ENCODE results near the gene TOR3A. TPM values are rescaled to one million over a fixed set of nuclear protein-coding genes. Genes with fewer than 3 reads are reported as not detected.

TOR3A gene
- total and polyA plus RNA-seq, 4 donors: 7.3 to 23.4 (median 16.2) TPM

DNA sequence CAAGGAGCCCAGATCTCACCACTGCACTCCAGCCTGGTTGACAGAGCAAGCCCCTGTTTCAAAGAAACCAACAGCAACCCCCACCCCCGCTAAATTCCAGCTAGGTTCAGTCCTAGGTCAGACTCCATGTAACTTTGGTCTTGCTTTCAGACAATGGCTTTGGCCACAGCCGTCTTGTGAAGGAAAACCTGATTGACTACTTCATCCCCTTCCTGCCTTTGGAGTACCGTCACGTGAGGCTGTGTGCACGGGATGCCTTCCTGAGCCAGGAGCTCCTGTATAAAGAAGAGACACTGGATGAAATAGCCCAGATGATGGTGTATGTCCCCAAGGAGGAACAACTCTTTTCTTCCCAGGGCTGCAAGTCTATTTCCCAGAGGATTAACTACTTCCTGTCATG, 12.9 kb downstream of the TOR3A start:
- intact Hi-C loops (cut with DNase I): loop anchor here in 1 of 2 donors (5.0 kb wide), 1 partner anchor 97 kb away; no protein-coding TSS in a partner anchor
- H3K27ac ChIP-seq (ENCODE audit: low read depth in 1 of 2, low read length in 2 of 2): no peak overlapping the region
- H3K27me3 ChIP-seq (ENCODE audit: control insufficient read depth in 1 of 2, insufficient read depth in 2 of 2, low read length in 1 of 2): no peaks in the 10 kb centered on the region
- no peaks in the 10 kb centered on the region for H3K4me1 ChIP-seq (ENCODE audit: control insufficient read depth in 1 of 2, insufficient read depth in 2 of 2, low read length in 2 of 2)
- no peak overlapping the region for H3K4me3 ChIP-seq (ENCODE audit: low read length in 2 of 2)
- DNase-seq (no peak), ATAC-seq (ENCODE audit: low FRiP score) (no peak)
- WGBS, 2 donors: 81 to 83% methylated on average over 5 of the region's 5 CpGs
- H3K36me3 ChIP-seq (ENCODE audit: control insufficient read depth in 1 of 2, insufficient read depth in 2 of 2, low read length in 1 of 2): peaks cover 4 to 7% of the 10 kb centered on the region in 2 donors
- no peaks in the 10 kb centered on the region for H3K9me3 ChIP-seq (ENCODE audit: control insufficient read depth, low read length)

DNA sequence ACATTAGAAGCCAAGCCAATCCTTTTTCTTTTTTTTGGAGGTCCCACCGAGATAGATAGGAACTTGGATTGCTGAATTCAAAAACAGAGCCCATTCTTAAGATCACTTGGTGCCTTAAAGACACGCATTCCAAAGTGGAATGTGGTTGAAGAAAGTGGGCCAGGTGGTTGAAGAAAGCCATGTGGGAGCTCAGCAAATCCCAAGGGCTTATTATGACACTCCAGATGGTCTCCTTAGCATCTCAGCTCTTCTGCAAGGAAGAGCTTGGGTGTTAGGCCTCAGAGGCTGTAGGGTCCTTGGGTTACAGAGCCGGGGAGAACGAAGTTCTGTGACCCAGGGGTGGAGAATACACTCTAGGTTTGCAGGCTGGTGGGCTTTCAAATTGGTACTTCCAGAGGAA, 13.5 kb downstream of the TOR3A start:
- Histone ChIP-seq H3K4me1 (ENCODE audit: control insufficient read depth in 1 of 2, insufficient read depth in 2 of 2, low read length in 2 of 2) (no peaks in the 10 kb centered on the region), H3K36me3 (ENCODE audit: control insufficient read depth in 1 of 2, insufficient read depth in 2 of 2, low read length in 1 of 2) (peaks cover 4 to 9% of the 10 kb centered on the region in 2 donors), H3K9me3 (ENCODE audit: control insufficient read depth, low read length) (no peaks in the 10 kb centered on the region), H3K27ac (ENCODE audit: low read depth in 1 of 2, low read length in 2 of 2) (no peak overlapping the region), H3K27me3 (ENCODE audit: control insufficient read depth in 1 of 2, insufficient read depth in 2 of 2, low read length in 1 of 2) (no peaks in the 10 kb centered on the region), H3K4me3 (ENCODE audit: low read length in 2 of 2) (no peak overlapping the region)
- ATAC-seq (ENCODE audit: low FRiP score) (no peak), DNase-seq (no peak)
- intact Hi-C loops (cut with DNase I): no loop called here
- 70 to 71% methylated on average over 4 of the region's 4 CpGs for WGBS, 2 donors

DNA sequence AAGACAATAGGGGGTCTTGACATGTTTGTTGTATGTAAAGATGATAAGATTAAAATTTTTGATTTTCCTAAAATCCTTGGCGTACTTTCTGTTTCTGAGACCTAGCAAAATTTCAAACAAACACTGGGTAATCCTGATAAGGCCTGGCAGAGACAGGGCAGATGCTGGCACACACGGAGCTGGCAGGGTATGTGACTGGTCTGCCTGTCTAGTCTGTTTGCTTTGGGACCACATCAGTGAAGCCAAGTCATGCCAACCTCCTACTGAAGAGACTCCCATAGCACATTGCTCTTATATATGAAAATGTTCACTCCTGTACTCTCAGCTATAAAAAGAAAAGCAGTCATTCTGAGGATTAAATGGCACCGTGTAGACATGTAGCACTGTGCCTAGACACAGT, 14.1 kb downstream of the TOR3A start:
- intact Hi-C loops (cut with DNase I): no loop called here
- Histone ChIP-seq H3K27me3 (ENCODE audit: control insufficient read depth in 1 of 2, insufficient read depth in 2 of 2, low read length in 1 of 2) (no peaks in the 10 kb centered on the region), H3K9me3 (ENCODE audit: control insufficient read depth, low read length) (no peaks in the 10 kb centered on the region), H3K4me3 (ENCODE audit: low read length in 2 of 2) (no peak overlapping the region), H3K27ac (ENCODE audit: low read depth in 1 of 2, low read length in 2 of 2) (no peak overlapping the region), H3K4me1 (ENCODE audit: control insufficient read depth in 1 of 2, insufficient read depth in 2 of 2, low read length in 2 of 2) (no peaks in the 10 kb centered on the region), H3K36me3 (ENCODE audit: control insufficient read depth in 1 of 2, insufficient read depth in 2 of 2, low read length in 1 of 2) (peaks cover 4 to 9% of the 10 kb centered on the region in 2 donors)
- ATAC-seq (ENCODE audit: low FRiP score): no peak
- 51 to 55% methylated on average over 3 of the region's 3 CpGs for WGBS, 2 donors
- DNase-seq: no peak

DNA sequence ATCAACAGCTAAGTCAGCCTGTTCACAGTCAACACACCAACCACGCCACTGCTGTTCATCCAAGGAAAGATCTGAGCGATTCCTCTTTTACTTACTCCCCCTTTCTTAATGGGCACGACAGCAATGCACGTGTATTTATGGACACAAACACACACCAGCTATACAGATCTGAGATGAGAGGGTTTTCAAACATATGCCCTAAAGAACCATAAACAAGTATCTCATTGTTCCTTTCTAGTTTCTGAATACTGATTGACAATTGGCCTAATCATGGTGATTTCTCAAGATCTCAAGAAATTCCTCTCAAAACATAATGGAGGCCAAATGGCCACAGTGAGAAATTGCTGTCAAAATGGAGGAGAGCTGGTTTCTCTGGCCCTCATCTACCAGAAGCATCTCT, 18.0 kb downstream of the TOR3A start:
- Histone ChIP-seq H3K4me3 (ENCODE audit: low read length in 2 of 2) (no peak overlapping the region), H3K27ac (ENCODE audit: low read depth in 1 of 2, low read length in 2 of 2) (no peak overlapping the region), H3K9me3 (ENCODE audit: control insufficient read depth, low read length) (no peaks in the 10 kb centered on the region), H3K36me3 (ENCODE audit: control insufficient read depth in 1 of 2, insufficient read depth in 2 of 2, low read length in 1 of 2) (peaks cover 3 to 4% of the 10 kb centered on the region in 2 donors), H3K4me1 (ENCODE audit: control insufficient read depth in 1 of 2, insufficient read depth in 2 of 2, low read length in 2 of 2) (no peaks in the 10 kb centered on the region), H3K27me3 (ENCODE audit: control insufficient read depth in 1 of 2, insufficient read depth in 2 of 2, low read length in 1 of 2) (no peaks in the 10 kb centered on the region)
- 91 to 96% methylated on average over 4 of the region's 4 CpGs for WGBS, 2 donors
- intact Hi-C loops (cut with DNase I): no loop called here
- no peak for DNase-seq
- no peak for ATAC-seq (ENCODE audit: low FRiP score)

DNA sequence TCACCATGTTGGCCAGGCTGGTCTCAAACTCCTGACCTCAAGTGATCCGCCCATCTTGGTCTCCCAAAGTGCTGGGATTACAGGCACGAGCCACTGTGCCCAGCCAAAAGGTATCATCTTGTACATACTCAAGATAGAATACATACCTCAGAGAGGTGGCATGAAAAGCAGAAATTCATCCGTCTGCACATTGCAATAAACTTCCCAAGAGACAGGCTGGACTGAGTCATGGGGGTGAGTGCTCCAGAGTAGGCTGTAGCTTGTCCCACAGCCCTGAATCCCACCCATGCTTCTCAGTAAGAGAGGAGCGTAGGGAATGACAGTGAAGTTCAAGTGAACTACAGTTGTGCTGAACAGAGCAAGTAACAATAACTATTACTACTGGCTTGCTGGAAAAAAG, 19.7 kb downstream of the TOR3A start:
- DNase-seq (no peak), ATAC-seq (ENCODE audit: low FRiP score) (no peak)
- H3K4me3 ChIP-seq (ENCODE audit: low read length in 2 of 2): no peak overlapping the region
- peaks cover 2% of the 10 kb centered on the region in 2 donors for H3K36me3 ChIP-seq (ENCODE audit: control insufficient read depth in 1 of 2, insufficient read depth in 2 of 2, low read length in 1 of 2)
- H3K27ac ChIP-seq (ENCODE audit: low read depth in 1 of 2, low read length in 2 of 2): no peak overlapping the region
- H3K27me3 ChIP-seq (ENCODE audit: control insufficient read depth in 1 of 2, insufficient read depth in 2 of 2, low read length in 1 of 2): no peaks in the 10 kb centered on the region
- H3K4me1 ChIP-seq (ENCODE audit: control insufficient read depth in 1 of 2, insufficient read depth in 2 of 2, low read length in 2 of 2): no peaks in the 10 kb centered on the region
- no peaks in the 10 kb centered on the region for H3K9me3 ChIP-seq (ENCODE audit: control insufficient read depth, low read length)
- WGBS, 2 donors: 87 to 89% methylated on average over 4 of the region's 4 CpGs
- intact Hi-C loops (cut with DNase I): no loop called here

DNA sequence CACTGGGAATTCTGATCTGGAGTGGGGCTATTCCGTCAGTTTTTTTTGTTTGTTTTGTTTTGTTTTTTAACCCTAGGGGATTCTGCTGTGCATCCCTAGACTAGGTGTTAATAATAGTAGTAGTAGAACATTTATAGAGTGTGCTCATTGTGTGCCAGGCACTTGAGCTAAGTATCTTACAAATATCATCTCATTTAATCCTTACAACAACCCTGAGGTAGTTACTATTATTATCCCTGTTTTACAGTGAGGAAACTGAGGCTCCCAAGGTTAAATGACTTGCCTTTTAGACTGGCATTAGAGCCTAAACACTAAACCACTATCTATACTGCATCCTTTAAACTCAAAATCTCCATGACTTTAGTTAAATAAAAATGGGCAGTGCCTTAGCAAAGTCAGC, 22.1 kb downstream of the TOR3A start:
- 92 to 94% methylated on average over 1 of the region's 1 CpG for WGBS, 2 donors
- no peak for DNase-seq
- intact Hi-C loops (cut with DNase I): no loop called here
- no peaks in the 10 kb centered on the region for H3K4me1 ChIP-seq (ENCODE audit: control insufficient read depth in 1 of 2, insufficient read depth in 2 of 2, low read length in 2 of 2)
- H3K4me3 ChIP-seq (ENCODE audit: low read length in 2 of 2): no peak overlapping the region
- peaks cover 2 to 11% of the 10 kb centered on the region in 2 donors for H3K36me3 ChIP-seq (ENCODE audit: control insufficient read depth in 1 of 2, insufficient read depth in 2 of 2, low read length in 1 of 2)
- H3K9me3 ChIP-seq (ENCODE audit: control insufficient read depth, low read length): no peaks in the 10 kb centered on the region
- H3K27ac ChIP-seq (ENCODE audit: low read depth in 1 of 2, low read length in 2 of 2): no peak overlapping the region
- ATAC-seq (ENCODE audit: low FRiP score): no peak
- no peaks in the 10 kb centered on the region for H3K27me3 ChIP-seq (ENCODE audit: control insufficient read depth in 1 of 2, insufficient read depth in 2 of 2, low read length in 1 of 2)

DNA sequence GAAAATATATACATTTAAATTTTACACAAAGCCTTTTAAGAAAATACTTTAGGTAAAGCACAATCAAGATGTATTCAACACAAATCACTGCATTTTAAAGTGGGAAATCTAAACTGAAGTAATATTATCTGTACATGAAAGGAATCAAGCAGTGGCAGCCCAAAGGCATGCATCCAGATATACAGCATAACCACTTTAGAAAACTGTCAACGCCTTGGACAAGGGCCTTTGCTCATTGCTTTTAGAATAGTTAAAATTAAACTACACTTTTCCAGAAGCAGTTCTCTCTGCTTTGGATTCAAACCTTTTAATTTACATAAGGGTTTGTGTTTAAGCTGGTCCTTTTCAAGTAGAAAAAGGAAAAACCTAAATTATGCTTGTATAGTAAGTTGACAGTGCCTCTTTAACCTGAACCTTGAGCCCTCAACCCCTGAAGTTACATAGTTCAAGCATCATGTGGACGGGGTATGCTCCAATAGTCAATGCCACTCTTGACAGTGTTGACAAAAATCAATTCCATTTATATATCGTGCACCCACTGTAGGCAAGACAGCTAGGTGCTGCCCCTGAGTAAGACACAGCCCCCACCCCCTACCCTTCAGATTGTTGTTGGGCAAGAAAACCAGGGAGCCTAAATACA, 22.9 kb downstream of the TOR3A start:
- ATAC-seq (ENCODE audit: low FRiP score): no peak
- H3K4me3 ChIP-seq (ENCODE audit: low read length in 2 of 2): no peak overlapping the region
- DNase-seq: no peak
- no peaks in the 10 kb centered on the region for H3K9me3 ChIP-seq (ENCODE audit: control insufficient read depth, low read length)
- intact Hi-C loops (cut with DNase I): no loop called here
- peaks cover 3 to 13% of the 10 kb centered on the region in 2 donors for H3K36me3 ChIP-seq (ENCODE audit: control insufficient read depth in 1 of 2, insufficient read depth in 2 of 2, low read length in 1 of 2)
- WGBS, 2 donors: 92 to 94% methylated on average over 3 of the region's 3 CpGs
- H3K4me1 ChIP-seq (ENCODE audit: control insufficient read depth in 1 of 2, insufficient read depth in 2 of 2, low read length in 2 of 2): no peaks in the 10 kb centered on the region
- H3K27me3 ChIP-seq (ENCODE audit: control insufficient read depth in 1 of 2, insufficient read depth in 2 of 2, low read length in 1 of 2): no peaks in the 10 kb centered on the region
- no peak overlapping the region for H3K27ac ChIP-seq (ENCODE audit: low read depth in 1 of 2, low read length in 2 of 2)

DNA sequence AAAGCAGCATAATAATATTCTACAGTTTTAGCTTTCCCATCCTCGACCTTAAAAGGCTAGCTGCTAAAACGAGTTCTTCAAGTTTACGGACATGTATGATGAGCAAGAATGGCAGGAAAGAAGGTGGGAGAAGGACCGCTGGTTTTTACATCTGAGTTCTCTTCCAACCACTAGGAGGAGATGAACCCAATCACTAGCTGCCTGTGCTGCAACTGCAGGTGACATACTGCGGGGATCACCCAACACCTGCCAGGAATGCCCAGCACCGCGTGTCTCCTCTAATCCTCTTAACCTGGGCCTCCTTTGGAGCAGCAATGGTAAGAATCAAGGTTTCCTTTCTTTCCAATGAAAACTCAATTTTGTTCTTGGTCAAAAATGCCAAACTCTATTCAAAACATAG, 23.5 kb downstream of the TOR3A start:
- DNase-seq: no peak
- intact Hi-C loops (cut with DNase I): no loop called here
- no peaks in the 10 kb centered on the region for H3K9me3 ChIP-seq (ENCODE audit: control insufficient read depth, low read length)
- no peak for ATAC-seq (ENCODE audit: low FRiP score)
- no peaks in the 10 kb centered on the region for H3K27me3 ChIP-seq (ENCODE audit: control insufficient read depth in 1 of 2, insufficient read depth in 2 of 2, low read length in 1 of 2)
- H3K27ac ChIP-seq (ENCODE audit: low read depth in 1 of 2, low read length in 2 of 2): no peak overlapping the region
- H3K4me1 ChIP-seq (ENCODE audit: control insufficient read depth in 1 of 2, insufficient read depth in 2 of 2, low read length in 2 of 2): no peaks in the 10 kb centered on the region
- no peak overlapping the region for H3K4me3 ChIP-seq (ENCODE audit: low read length in 2 of 2)
- WGBS, 2 donors: 70 to 74% methylated on average over 7 of the region's 7 CpGs
- H3K36me3 ChIP-seq (ENCODE audit: control insufficient read depth in 1 of 2, insufficient read depth in 2 of 2, low read length in 1 of 2): peaks cover 9 to 14% of the 10 kb centered on the region in 2 donors

All from aorta (tissue), 5 donors.